NCI-H748 (cell line): Measurements from ENCODE around the gene PTGER1.

Experiments
- DNase-seq: peaks from one replicate; lab custom pipeline; 2025; ENCODE audit not compliant: unreplicated experiment; lab: John Stamatoyannopoulos, UW

The PTGER1 gene

GRCh38 chr19:14502334-14503092, 27.4 kb upstream of the PTGER1 start:
- DNase-seq, result peak; percentile 17

- DNase-seq, result no peak
Observed at GRCh38 chr19:14497228-14497921, 22.2 kb upstream of the PTGER1 start.

- no peak for DNase-seq
Observed at GRCh38 chr19:14496834-14497227, 21.7 kb upstream of the PTGER1 start.

DNA sequence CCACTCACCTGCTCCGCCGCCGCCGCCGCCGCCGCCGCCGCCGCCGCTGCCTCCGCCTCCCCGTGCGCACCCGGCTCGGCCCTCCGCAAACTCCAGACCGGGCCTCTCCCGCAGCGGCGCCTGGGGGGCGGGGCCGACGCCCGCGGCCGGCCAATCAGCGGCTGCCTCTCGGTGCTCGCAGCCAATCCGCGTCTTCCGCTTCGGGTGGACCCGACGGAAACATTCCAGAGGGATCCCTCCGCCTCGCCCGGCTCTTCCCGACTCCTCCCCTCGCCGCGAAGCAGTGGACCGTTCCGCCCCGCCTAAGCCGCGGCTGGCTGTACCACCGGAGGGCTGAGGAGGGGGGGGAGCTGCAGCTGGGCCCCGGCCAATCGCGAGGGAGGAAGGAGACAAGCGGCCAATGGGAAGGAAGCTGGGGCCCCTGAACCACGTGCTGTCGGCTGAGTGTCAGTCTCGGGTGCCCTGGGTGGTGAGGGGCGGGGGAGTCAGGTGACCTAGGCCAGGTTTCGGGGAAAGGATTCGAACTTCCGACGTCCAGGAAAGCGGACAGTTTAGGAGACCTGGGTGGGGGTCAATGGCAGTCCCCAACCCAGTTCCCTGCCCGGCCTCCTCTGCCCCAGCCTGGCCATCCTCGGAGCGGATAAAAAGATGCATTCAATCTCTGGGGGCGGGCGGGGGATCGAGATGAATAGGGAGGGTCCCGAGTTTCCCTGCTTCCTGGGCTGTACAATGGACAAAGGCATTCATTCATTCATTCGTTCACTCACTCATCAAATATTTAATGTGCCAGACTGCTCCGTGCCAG, 21.1 kb upstream of the PTGER1 start, which contains the start of gene GIPC1:
GIPC1 (minus strand) TSS at position 99 of the 805 bp plus-strand sequence. CDS start 13,151 bp downstream, outside the sequence.
- DNase-seq, result peak; percentile 96

- DNase-seq, result peak; percentile 30
Observed at GRCh38 chr19:14495672-14496028, 20.5 kb upstream of the PTGER1 start.

DNA sequence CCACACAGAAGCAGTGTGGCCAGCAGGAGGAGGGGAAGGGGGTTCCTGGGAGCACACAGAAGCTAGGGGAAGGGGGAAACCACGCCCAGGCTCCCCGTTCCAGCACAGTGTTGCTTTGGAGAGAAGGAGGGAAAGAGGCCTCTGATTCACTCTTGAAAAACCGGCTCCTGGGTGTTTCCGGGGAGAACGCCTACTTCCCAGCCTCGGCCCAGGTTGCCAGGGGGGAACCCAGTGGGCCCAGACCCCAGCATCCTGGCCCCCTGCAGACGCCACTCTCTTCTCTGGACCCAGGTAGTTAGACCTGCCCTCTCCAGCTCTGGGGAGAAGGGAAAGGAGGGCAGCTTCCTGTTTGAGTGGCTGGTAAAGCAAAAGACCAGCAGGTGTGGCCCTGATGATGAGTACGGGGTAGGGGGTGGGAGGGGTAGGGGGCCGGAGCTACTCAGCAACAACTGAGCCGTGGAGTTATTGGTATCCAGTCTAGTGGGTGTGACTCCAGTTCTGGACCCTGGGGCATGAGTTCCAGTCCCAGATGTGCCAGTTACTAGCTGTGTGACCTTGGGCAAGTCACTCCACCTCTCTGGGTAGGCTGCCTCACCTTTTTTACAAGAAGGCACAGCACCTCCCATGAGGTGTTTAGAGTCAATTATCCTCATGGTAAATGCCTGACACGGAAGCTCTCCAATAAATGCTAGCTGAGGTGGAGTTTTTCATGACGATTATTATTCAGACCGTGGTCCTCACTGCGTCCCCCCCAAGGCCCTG, 19.9 kb upstream of the PTGER1 start:
- no peak for DNase-seq

GRCh38 chr19:14494411-14494810, 19.3 kb upstream of the PTGER1 start:
- no peak for DNase-seq

DNA sequence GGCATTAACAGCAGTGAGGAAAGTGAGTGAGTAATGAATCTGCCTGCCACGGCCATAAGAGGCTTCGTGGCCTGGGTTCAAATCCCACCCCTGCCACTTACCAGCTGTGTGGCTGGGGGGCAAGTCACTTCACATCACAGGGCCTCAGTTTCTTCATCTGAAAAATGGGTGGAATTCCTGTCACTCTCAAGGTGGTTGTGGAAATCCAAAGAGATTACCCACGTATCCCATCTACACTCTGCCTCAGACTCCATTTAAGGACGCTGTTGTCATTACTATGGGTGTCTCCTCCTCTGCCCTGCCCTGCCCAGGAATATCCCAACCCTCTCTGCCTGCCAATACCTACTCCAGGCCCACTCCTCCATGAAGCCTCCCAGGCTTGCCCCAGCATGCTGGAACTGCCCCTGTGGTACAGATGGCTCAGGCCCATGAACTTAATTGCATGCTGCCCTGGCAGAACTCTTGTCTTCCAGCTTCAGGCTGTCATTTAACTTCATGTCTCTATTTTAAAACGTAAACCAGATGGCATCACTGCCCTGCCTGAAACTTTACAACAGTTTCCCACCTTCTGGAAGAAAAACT, 17.7 kb upstream of the PTGER1 start:
- no peak for DNase-seq

- DNase-seq, result no peak
Observed at GRCh38 chr19:14487370-14488125, 12.4 kb upstream of the PTGER1 start.

- DNase-seq, result no peak
Observed at GRCh38 chr19:14482172-14482941, 7.2 kb upstream of the PTGER1 start.

- DNase-seq, result no peak
Observed at GRCh38 chr19:14480700-14481079, 5.5 kb upstream of the PTGER1 start.

DNA sequence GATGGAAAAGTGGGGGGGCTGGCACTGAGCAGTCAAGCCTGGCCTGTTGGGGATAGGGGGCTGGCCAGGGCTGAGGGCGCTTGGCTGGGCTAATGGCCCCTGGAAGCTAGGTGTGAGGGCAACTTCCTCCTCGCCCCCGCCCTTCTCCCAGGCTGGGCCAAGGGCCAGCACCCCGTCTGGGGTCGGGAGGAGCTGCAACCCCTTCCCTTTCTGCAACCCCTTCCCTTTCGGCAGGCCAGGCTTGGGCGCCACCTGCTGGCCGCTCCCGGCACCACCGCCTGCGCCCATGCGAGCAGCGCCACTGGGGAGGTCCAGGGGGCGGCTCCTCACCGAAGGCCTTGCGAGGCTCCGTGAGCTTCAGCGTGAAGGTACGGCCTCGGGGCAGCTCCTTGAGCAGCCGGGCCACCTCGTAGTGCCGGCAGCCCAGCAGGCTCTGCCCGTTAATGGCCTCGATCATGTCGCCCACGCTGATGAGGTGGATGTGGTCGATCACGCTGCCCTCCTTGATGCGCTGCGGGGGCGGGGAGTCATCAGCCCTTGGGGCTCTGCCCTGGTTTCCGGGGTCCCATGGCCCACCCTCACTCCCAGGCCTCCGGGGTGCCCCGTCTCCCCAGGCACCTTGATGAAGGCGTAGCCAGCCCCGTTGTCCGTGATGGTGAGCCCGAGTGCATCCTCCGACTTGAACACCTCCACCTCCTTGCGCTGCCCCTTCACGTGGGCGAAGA, 5.0 kb upstream of the PTGER1 start:
- DNase-seq, result peak; percentile 18

- no peak for DNase-seq
Observed at GRCh38 chr19:14479309-14479974, 4.3 kb upstream of the PTGER1 start.

- no peak for DNase-seq
Observed at GRCh38 chr19:14478113-14478545, 3.0 kb upstream of the PTGER1 start.

DNA sequence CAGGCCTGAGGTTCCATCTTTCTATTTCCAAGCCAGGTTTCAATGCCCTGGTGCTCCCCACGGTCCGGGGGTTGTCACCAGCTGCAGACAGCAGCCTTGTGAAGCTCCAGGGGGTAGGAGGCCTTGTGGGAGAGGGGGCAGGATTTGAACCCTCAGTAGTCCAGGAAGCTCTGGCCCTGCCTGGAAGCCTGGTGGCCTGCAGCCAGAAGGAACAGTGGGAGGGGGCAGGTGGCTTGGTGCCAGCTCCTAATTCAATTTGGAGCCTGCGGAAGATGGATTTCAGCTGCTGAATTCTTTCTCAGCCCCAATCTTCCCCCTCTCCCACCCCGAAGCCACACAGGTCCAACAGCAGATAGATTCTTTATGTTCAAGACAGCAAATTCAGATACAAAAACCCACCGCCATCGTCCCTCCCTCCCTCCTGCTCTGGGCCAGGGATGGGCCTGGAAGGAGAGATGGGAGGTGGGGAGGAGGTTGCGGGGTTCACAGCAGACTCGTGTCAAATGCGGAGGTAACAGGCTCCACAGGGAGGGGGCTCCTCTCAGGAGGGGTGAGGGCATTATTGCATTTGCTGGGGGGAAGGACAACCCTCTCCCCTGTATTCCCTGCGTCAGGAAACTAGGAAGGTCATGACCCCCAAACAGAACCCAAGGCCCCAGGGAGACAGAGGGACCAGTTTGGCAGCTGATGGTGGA, 2.4 kb upstream of the PTGER1 start:
- no peak for DNase-seq

- DNase-seq, result peak; percentile 6
Observed at GRCh38 chr19:14476673-14477401, 1.7 kb upstream of the PTGER1 start.

DNA sequence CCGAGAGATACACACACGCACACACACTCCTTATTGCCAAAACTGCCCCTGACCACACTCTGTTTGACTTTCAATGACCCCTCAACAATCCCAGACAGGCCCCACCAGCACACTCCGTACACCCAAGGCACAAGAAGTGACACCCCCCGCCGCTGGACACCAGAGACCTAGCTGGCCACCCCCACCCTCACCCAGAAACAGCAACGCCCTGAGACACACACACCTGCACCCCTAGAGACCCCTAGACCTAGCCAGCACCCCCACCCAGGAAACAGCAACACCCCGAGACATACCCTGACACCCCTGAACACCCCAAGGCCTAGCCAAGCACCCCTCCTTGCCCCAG, 1.1 kb upstream of the PTGER1 start:
- DNase-seq, result no peak
